ENCODE data around the gene GRM1.

- TF ChIP-seq CTCF (conservative IDR thresholded peaks at IDR 0.05 in 1 of 2, IDR thresholded peaks at IDR 0.05 in 1 of 2; ENCODE audit: low read depth in 1 of 2, low read length in 2 of 2) (no peak), EZH2 (IDR thresholded peaks at IDR 0.05; ENCODE audit: low read length, missing control alignments) (no peak)
Observed at GRCh38 chr6:146286961-146287360, 258.1 kb downstream of the GRM1 start.
